Trophoblast cell (in vitro differentiated cells and primary cell): ENCODE data around the gene UST.

ENCODE experiments used
- DNase-seq, 2 donors: peaks; one replicate each; pipeline ENCODE4 v3.0.0-alpha.2; 2016
- H2AFZ ChIP-seq: 2 replicates; pipeline ENCODE4 v1.6.1; 2013; ENCODE audit warnings: low read length, moderate library complexity, mild to moderate bottlenecking; ENCODE audit not compliant: insufficient read depth, poor library complexity
- H2AK5ac ChIP-seq: 2 replicates; pipeline ENCODE4 v1.6.1; 2013; ENCODE audit warnings: mild to moderate bottlenecking, low read length
- H2BK120ac ChIP-seq: 2 replicates; pipeline ENCODE4 v1.6.1; 2013; ENCODE audit warnings: low read length, mild to moderate bottlenecking, moderate library complexity; ENCODE audit not compliant: insufficient read depth, poor library complexity
- H2BK12ac ChIP-seq: 2 replicates; pipeline ENCODE4 v1.6.1; 2013; ENCODE audit warnings: mild to moderate bottlenecking, low read length, moderate library complexity
- H2BK5ac ChIP-seq: 2 replicates; pipeline ENCODE4 v1.6.1; 2013; ENCODE audit warnings: low read length, low read depth, moderate library complexity, mild to moderate bottlenecking; ENCODE audit not compliant: poor library complexity
- H3K14ac ChIP-seq: 2 replicates; pipeline ENCODE4 v1.6.1; 2013; ENCODE audit warnings: mild to moderate bottlenecking, low read length
- H3K18ac ChIP-seq: 2 replicates; pipeline ENCODE4 v1.6.1; 2013; ENCODE audit warnings: mild to moderate bottlenecking, low read length
- H3K23ac ChIP-seq: 2 replicates; pipeline ENCODE4 v1.6.1; 2013; ENCODE audit warnings: low read length
- H3K27ac ChIP-seq: 2 replicates; pipeline ENCODE4 v1.5.1; 2013; ENCODE audit warnings: low read depth, mild to moderate bottlenecking, inconsistent platforms, low read length, moderate library complexity
- H3K27me3 ChIP-seq: 2 replicates; pipeline ENCODE4 v1.6.1; 2013; ENCODE audit warnings: inconsistent platforms, mild to moderate bottlenecking, low read length, moderate library complexity; ENCODE audit not compliant: insufficient read depth
- H3K36me3 ChIP-seq, 2 experiments: 1 replicate in 1 of 2; 2 replicates in 1 of 2; pipeline ENCODE4 v1.6.1; 2013; ENCODE audit warnings: low read length in 2 of 2, mild to moderate bottlenecking in 2 of 2, moderate library complexity in 1 of 2; ENCODE audit not compliant: insufficient read depth in 2 of 2, control insufficient read depth in 1 of 2
- H3K4ac ChIP-seq: 2 replicates; pipeline ENCODE4 v1.6.1; 2013; ENCODE audit warnings: low read depth, mild to moderate bottlenecking, low read length, moderate library complexity
- H3K4me1 ChIP-seq, 2 experiments: 1 replicate in 1 of 2; 2 replicates in 1 of 2; pipeline ENCODE4 v1.6.1; 2013; ENCODE audit warnings: low read length in 2 of 2, mild to moderate bottlenecking in 2 of 2, moderate library complexity in 1 of 2; ENCODE audit not compliant: insufficient read depth in 2 of 2, control insufficient read depth in 1 of 2
- H3K4me2 ChIP-seq: 2 replicates; pipeline ENCODE4 v1.6.1; 2013; ENCODE audit warnings: inconsistent platforms, mild to moderate bottlenecking, low read length, moderate library complexity
- H3K4me3 ChIP-seq: 2 replicates; pipeline ENCODE4 v1.5.1; 2013; ENCODE audit warnings: mild to moderate bottlenecking, low read depth, low read length, inconsistent platforms
- H3K79me1 ChIP-seq: one replicate; pipeline ENCODE4 v1.6.1; 2013; ENCODE audit warnings: low read length
- H3K79me2 ChIP-seq: 2 replicates; pipeline ENCODE4 v1.6.1; 2013; ENCODE audit warnings: low read length, mild to moderate bottlenecking; ENCODE audit not compliant: control insufficient read depth, insufficient read depth, poor library complexity
- H3K9ac ChIP-seq: 2 replicates; pipeline ENCODE4 v1.6.1; 2013; ENCODE audit warnings: mild to moderate bottlenecking, low read length
- H3K9me3 ChIP-seq: 2 replicates; pipeline ENCODE4 v1.6.1; 2013; ENCODE audit warnings: low read depth, mild to moderate bottlenecking, control low read depth, inconsistent platforms, low read length; ENCODE audit not compliant: insufficient read depth
- H4K12ac ChIP-seq: 2 replicates; pipeline ENCODE4 v1.6.1; 2013; ENCODE audit warnings: low read depth, mild to moderate bottlenecking, low read length, moderate library complexity
- H4K8ac ChIP-seq: 2 replicates; pipeline ENCODE4 v1.6.1; 2013; ENCODE audit warnings: low read depth, mild to moderate bottlenecking, low read length, moderate library complexity
- H4K91ac ChIP-seq: one replicate; pipeline ENCODE4 v1.6.1; 2013; ENCODE audit warnings: low read depth, mild to moderate bottlenecking, low read length, moderate library complexity
- WGBS: extraction: QIAGEN DNeasy Blood & Tissue Kit; methylation state at CpG from one replicate; pipeline ENCODE4 v1.1.7; 2013; ENCODE audit warnings: missing lambda C conversion rate; ENCODE audit not compliant: insufficient read length, insufficient coverage; ENCODE audit errors: extremely low coverage; 5-methylcytosine and 5-hydroxymethylcytosine counted together

Gene UST

GRCh38 chr6:148980234-148980633, 233.4 kb downstream of the UST start:
- no peak overlapping the region for H3K23ac ChIP-seq
- no peak overlapping the region for H2BK5ac ChIP-seq
- H3K27me3 ChIP-seq, result no peaks in the 10 kb centered on the region
- H3K14ac ChIP-seq, result no peak overlapping the region
- no peak overlapping the region for H3K4ac ChIP-seq
- H4K12ac ChIP-seq, result no peak overlapping the region
- no peak overlapping the region for H4K91ac ChIP-seq
- no peak overlapping the region for H3K18ac ChIP-seq
- no peak overlapping the region for H3K4me2 ChIP-seq
- H2AFZ ChIP-seq, result no peak overlapping the region
- H3K9me3 ChIP-seq, result no peaks in the 10 kb centered on the region
- no peak overlapping the region for H3K4me3 ChIP-seq
- no peak overlapping the region for H2BK120ac ChIP-seq
- no peaks in the 10 kb centered on the region for H3K36me3 ChIP-seq
- no peaks in the 10 kb centered on the region for H3K79me2 ChIP-seq
- H4K8ac ChIP-seq, result no peak overlapping the region
- WGBS, result no CpG with 5 or more reads among the region's 3 CpGs
- no peak overlapping the region for H2BK12ac ChIP-seq
- no peak for DNase-seq
- H3K27ac ChIP-seq, result no peak overlapping the region
- H2AK5ac ChIP-seq, result no peak overlapping the region
- no peaks in the 10 kb centered on the region for H3K79me1 ChIP-seq
- no peaks in the 10 kb centered on the region for H3K4me1 ChIP-seq
- no peak overlapping the region for H3K9ac ChIP-seq

GRCh38 chr6:148981515-148981914, 234.7 kb downstream of the UST start:
- no peak overlapping the region for H4K8ac ChIP-seq
- WGBS, result no CpG with 5 or more reads among the region's 3 CpGs

GRCh38 chr6:148983101-148983761, 236.4 kb downstream of the UST start:
- Histone ChIP-seq H3K4me3 (no peak overlapping the region), H4K91ac (no peak overlapping the region), H3K4ac (no peak overlapping the region), H4K12ac (no peak overlapping the region), H2AK5ac (no peak overlapping the region), H3K9ac (no peak overlapping the region), H3K4me1 (no peaks in the 10 kb centered on the region), H3K36me3 (no peaks in the 10 kb centered on the region), H4K8ac (no peak overlapping the region), H2BK120ac (no peak overlapping the region), H2AFZ (no peak overlapping the region), H2BK12ac (no peak overlapping the region), H2BK5ac (no peak overlapping the region), H3K79me1 (no peaks in the 10 kb centered on the region), H3K27me3 (no peaks in the 10 kb centered on the region), H3K27ac (no peak overlapping the region), H3K79me2 (no peaks in the 10 kb centered on the region), H3K23ac (no peak overlapping the region), H3K18ac (no peak overlapping the region), H3K4me2 (no peak overlapping the region), H3K9me3 (no peaks in the 10 kb centered on the region), H3K14ac (no peak overlapping the region)
- no CpG with 5 or more reads among the region's 9 CpGs for WGBS
- no peak for DNase-seq

More at GRCh38 chr6:148981515-148981914, 234.7 kb downstream of the UST start:
- no peak overlapping the region for H3K27ac ChIP-seq
- no peak overlapping the region for H3K18ac ChIP-seq
- no peaks in the 10 kb centered on the region for H3K36me3 ChIP-seq
- no peak overlapping the region for H4K91ac ChIP-seq
- no peak overlapping the region for H3K23ac ChIP-seq
- H2AK5ac ChIP-seq, result no peak overlapping the region
- no peak overlapping the region for H3K4me2 ChIP-seq
- no peak overlapping the region for H2BK120ac ChIP-seq
- H3K9ac ChIP-seq, result no peak overlapping the region
- H3K4me1 ChIP-seq, result no peaks in the 10 kb centered on the region
- H3K9me3 ChIP-seq, result no peaks in the 10 kb centered on the region
- H2BK12ac ChIP-seq, result no peak overlapping the region
- no peaks in the 10 kb centered on the region for H3K79me1 ChIP-seq
- H2AFZ ChIP-seq, result no peak overlapping the region
- no peak overlapping the region for H3K4me3 ChIP-seq
- H2BK5ac ChIP-seq, result no peak overlapping the region
- no peak overlapping the region for H4K12ac ChIP-seq
- H3K4ac ChIP-seq, result no peak overlapping the region
- peak; percentile 8 to 55 for DNase-seq
- H3K79me2 ChIP-seq, result no peaks in the 10 kb centered on the region
- H3K14ac ChIP-seq, result no peak overlapping the region
- no peaks in the 10 kb centered on the region for H3K27me3 ChIP-seq

GRCh38 chr6:148983966-148984365, 237.1 kb downstream of the UST start:
- Histone ChIP-seq H4K8ac (no peak overlapping the region), H3K4me1 (no peaks in the 10 kb centered on the region), H2AFZ (no peak overlapping the region), H3K18ac (no peak overlapping the region), H3K4me3 (no peak overlapping the region), H4K12ac (no peak overlapping the region), H3K9ac (no peak overlapping the region), H2BK5ac (no peak overlapping the region), H3K79me2 (no peaks in the 10 kb centered on the region), H3K27me3 (no peaks in the 10 kb centered on the region), H2BK12ac (no peak overlapping the region), H3K36me3 (no peaks in the 10 kb centered on the region), H3K23ac (no peak overlapping the region), H2AK5ac (no peak overlapping the region), H3K79me1 (no peaks in the 10 kb centered on the region), H3K4ac (no peak overlapping the region), H3K9me3 (no peaks in the 10 kb centered on the region), H3K14ac (no peak overlapping the region), H4K91ac (no peak overlapping the region), H3K27ac (no peak overlapping the region), H3K4me2 (no peak overlapping the region), H2BK120ac (no peak overlapping the region)
- no CpG with 5 or more reads among the region's 2 CpGs for WGBS
- no peak for DNase-seq
